Fibroblast of lung (primary cell): Measurements from ENCODE around the gene RUFY3. TPM values are rescaled to one million over a fixed set of nuclear protein-coding genes. Genes with fewer than 3 reads are reported as not detected.
"Not testable (repeated sequence)": the region's sequence is repeated elsewhere in the genome, so short reads cannot be mapped to it uniquely, and the experiment has no call there.

Source experiments
- DNase-seq, 2 donors: peaks; one replicate each; pipeline versions ENCODE4 v3.0.0 to v3.0.0-alpha.2; 2010; ENCODE audit warnings: low read depth in 2 of 2
- H2AFZ ChIP-seq: 2 replicates; pipeline ENCODE4 v1.5.1; 2012; ENCODE audit warnings: low read length, control low read depth, inconsistent platforms
- H3K27ac ChIP-seq: 2 replicates; pipeline ENCODE4 v1.5.1; 2011; ENCODE audit warnings: low read length, control low read depth; ENCODE audit not compliant: insufficient read depth
- H3K27me3 ChIP-seq: 2 replicates; pipeline ENCODE4 v1.5.1; 2011; ENCODE audit warnings: mild to moderate bottlenecking, low read length; ENCODE audit not compliant: control insufficient read depth, insufficient read depth
- H3K36me3 ChIP-seq: 2 replicates; pipeline ENCODE4 v1.5.1; 2011; ENCODE audit warnings: low read length; ENCODE audit not compliant: control insufficient read depth, insufficient read depth
- H3K4me1 ChIP-seq: 2 replicates; pipeline ENCODE4 v1.5.1; 2011; ENCODE audit warnings: low read length; ENCODE audit not compliant: control insufficient read depth, insufficient read depth; ENCODE audit errors: extremely low read depth
- H3K4me2 ChIP-seq: 2 replicates; pipeline ENCODE4 v1.5.1; 2011; ENCODE audit warnings: low read length, control low read depth; ENCODE audit not compliant: insufficient read depth; ENCODE audit errors: extremely low read depth
- H3K4me3 ChIP-seq, 4 experiments: fragments of 200-600 bp in 1 of 4; sonication (generic) in 1 of 4; replicated peaks in 1 of 4; 2 replicates each; pipeline ENCODE4 v1.5.1; 2011 to 2016; ENCODE audit warnings: low read length in 4 of 4, low read depth in 3 of 4, mild to moderate bottlenecking in 3 of 4, control low read depth in 2 of 4, inconsistent platforms in 1 of 4, mixed read lengths in 1 of 4; ENCODE audit not compliant: insufficient read depth in 1 of 4; ENCODE audit errors: control extremely low read depth in 1 of 4
- H3K79me2 ChIP-seq: 2 replicates; pipeline ENCODE4 v1.5.1; 2012; ENCODE audit warnings: mild to moderate bottlenecking, low read length, inconsistent platforms; ENCODE audit not compliant: control insufficient read depth, insufficient read depth
- H3K9ac ChIP-seq: 2 replicates; pipeline ENCODE4 v1.5.1; 2011; ENCODE audit warnings: mild to moderate bottlenecking, low read length, control low read depth; ENCODE audit not compliant: insufficient read depth
- H3K9me3 ChIP-seq: 2 replicates; pipeline ENCODE4 v1.5.1; 2012; ENCODE audit warnings: low read depth, low read length; ENCODE audit not compliant: control insufficient read depth, insufficient read depth
- H4K20me1 ChIP-seq: 2 replicates; pipeline ENCODE4 v1.5.1; 2011; ENCODE audit warnings: low read length; ENCODE audit not compliant: control insufficient read depth, insufficient read depth; ENCODE audit errors: extremely low read depth
- CTCF ChIP-seq, 2 donors: IDR thresholded peaks in 1 of 2; conservative IDR thresholded peaks in 1 of 2; 1 replicate in 1 of 2; 2 replicates in 1 of 2; pipeline ENCODE4 v1.5.1; 2011 to 2012; ENCODE audit warnings: low read length in 2 of 2, control low read depth in 1 of 2, inconsistent platforms in 1 of 2, low read depth in 1 of 2, mild to moderate bottlenecking in 1 of 2
- EZH2 ChIP-seq: IDR thresholded peaks from 2 replicates; pipeline ENCODE4 v1.5.1; 2012; ENCODE audit warnings: low read length, control low read depth, mild to moderate bottlenecking; ENCODE audit errors: missing control alignments
- polyA plus RNA-seq, 2 donors: library from polyadenylated mRNA; depleted of rRNA in 1 of 2; stranded (reverse) in 1 of 2; unstranded in 1 of 2; fragments of >200 nt; gene quantifications; 2 replicates each; pipeline ENCODE4 v1.2.1, GENCODE V29; 2011 to 2012; ENCODE audit warnings: missing spikeins in 1 of 2
- total RNA-seq: library from RNA; depleted of rRNA; stranded (reverse); fragments of >200 nt; gene quantifications from 2 replicates; pipeline ENCODE4 v1.2.1, GENCODE V29; 2014

RUFY3 gene
- total and polyA plus RNA-seq, 2 donors (not counting 1 experiment from before 2014, with no cell fraction given): 36.3 to 97.8 TPM

- TF ChIP-seq EZH2 (no peak), CTCF (conservative IDR thresholded peaks at IDR 0.05 in 1 of 2, IDR thresholded peaks at IDR 0.05 in 1 of 2; ENCODE audit: low read depth in 1 of 2, low read length in 2 of 2) (no peak)
- no peak for DNase-seq
- Histone ChIP-seq H3K27me3 (no peaks in the 10 kb centered on the region), H3K36me3 (peaks cover 2% of the 10 kb centered on the region), H3K9me3 (no peaks in the 10 kb centered on the region), H3K4me2 (no peak overlapping the region), H3K9ac (no peak overlapping the region), H3K79me2 (peaks cover 36% of the 10 kb centered on the region), H3K27ac (no peak overlapping the region), H3K4me1 (no peaks in the 10 kb centered on the region), H3K4me3 (peak overlapping the region in 1 of 4 experiments; percentile 70), H2AFZ (no peak overlapping the region), H4K20me1 (no peaks in the 10 kb centered on the region)
These were observed 2.7 kb downstream of the RUFY3 start for GRCh38 chr4:70724463-70724862.

- H3K4me1 ChIP-seq: no peaks in the 10 kb centered on the region
- no peak for TF ChIP-seq CTCF (conservative IDR thresholded peaks at IDR 0.05 in 1 of 2, IDR thresholded peaks at IDR 0.05 in 1 of 2; ENCODE audit: low read depth in 1 of 2, low read length in 2 of 2)
- TF ChIP-seq EZH2: no peak
- DNase-seq: no peak
- no peaks in the 10 kb centered on the region for H3K27me3 ChIP-seq
- no peak overlapping the region for H3K27ac ChIP-seq
- H3K36me3 ChIP-seq: peaks cover 2% of the 10 kb centered on the region
- no peak overlapping the region for H3K4me3 ChIP-seq
- H2AFZ ChIP-seq: no peak overlapping the region
- no peak overlapping the region for H3K9ac ChIP-seq
- H3K4me2 ChIP-seq: no peak overlapping the region
- peaks cover 34% of the 10 kb centered on the region for H3K79me2 ChIP-seq
- H4K20me1 ChIP-seq: no peaks in the 10 kb centered on the region
- no peaks in the 10 kb centered on the region for H3K9me3 ChIP-seq
These were observed 3.9 kb downstream of the RUFY3 start for GRCh38 chr4:70725633-70726032.

- not testable (repeated sequence) for H4K20me1 ChIP-seq, H3K36me3 ChIP-seq, H3K9me3 ChIP-seq, DNase-seq, H3K4me3 ChIP-seq, H3K27ac ChIP-seq, H3K27me3 ChIP-seq, H3K4me1 ChIP-seq, H3K4me2 ChIP-seq, H3K9ac ChIP-seq, H2AFZ ChIP-seq
- H3K79me2 ChIP-seq: peaks cover 39% of the 10 kb centered on the region
These were observed 4.8 kb downstream of the RUFY3 start for GRCh38 chr4:70726515-70726914.
